Neural cell (in vitro differentiated cells): ENCODE results near the gene TOX2. TPM values are rescaled to one million over a fixed set of nuclear protein-coding genes. Genes with fewer than 3 reads are reported as not detected.

Experiments
- H2AFZ ChIP-seq: fragments of 200-600, 300-800 bp; sonication (generic), shearing (Covaris generic); 2 replicates; pipeline ENCODE4 v1.6.0; 2014; ENCODE audit warnings: low read depth, mild to moderate bottlenecking, antibody characterized with exemption, low read length, moderate library complexity
- H3F3A ChIP-seq: fragments of 200-600 bp; shearing (Covaris generic); 2 replicates; pipeline ENCODE4 v1.6.1; 2016; ENCODE audit warnings: mild to moderate bottlenecking, moderate library complexity, mixed read lengths, antibody characterized with exemption, low read length; ENCODE audit not compliant: insufficient read depth, poor library complexity, severe bottlenecking
- H3K27ac ChIP-seq: fragments of 200-600, 300-800 bp; sonication (generic), shearing (Covaris generic); 2 replicates; pipeline ENCODE4 v1.5.1; 2014; ENCODE audit warnings: mild to moderate bottlenecking, low read length, moderate library complexity
- H3K27me3 ChIP-seq: fragments of 300-800, 200-600 bp; sonication (generic), shearing (Covaris generic); 2 replicates; pipeline ENCODE4 v1.6.0; 2014; ENCODE audit warnings: mild to moderate bottlenecking, low read depth, low read length, moderate library complexity; ENCODE audit not compliant: insufficient read depth
- H3K36me3 ChIP-seq: fragments of 300-800, 200-600 bp; sonication (generic), shearing (Covaris generic); 2 replicates; pipeline ENCODE4 v1.5.1; 2014; ENCODE audit warnings: mild to moderate bottlenecking, antibody characterized with exemption, low read length, moderate library complexity; ENCODE audit not compliant: insufficient read depth
- H3K4me2 ChIP-seq: fragments of 300-800, 200-600 bp; sonication (generic), shearing (Covaris generic); 2 replicates; pipeline ENCODE4 v1.6.0; 2014; ENCODE audit warnings: mild to moderate bottlenecking, low read length
- H3K4me3 ChIP-seq: fragments of 300-800, 200-600 bp; sonication (generic), shearing (Covaris generic); 2 replicates; pipeline ENCODE4 v1.5.1; 2014; ENCODE audit warnings: mild to moderate bottlenecking, low read length, moderate library complexity
- H3K79me2 ChIP-seq: fragments of 200-600 bp; shearing (Covaris generic); replicated peaks from 2 replicates; pipeline ENCODE4 v1.6.0; 2014; ENCODE audit warnings: mild to moderate bottlenecking, low read length, moderate library complexity; ENCODE audit not compliant: insufficient read depth
- H3K9ac ChIP-seq: fragments of 300-800, 200-600 bp; sonication (generic), shearing (Covaris generic); 2 replicates; pipeline ENCODE4 v1.6.1; 2016; ENCODE audit warnings: mild to moderate bottlenecking, low read length, mixed read lengths
- H3K9me2 ChIP-seq: fragments of 200-600 bp; shearing (Covaris generic); 2 replicates; pipeline ENCODE4 v1.6.1; 2016; ENCODE audit warnings: mild to moderate bottlenecking, low read length, mixed read lengths; ENCODE audit not compliant: insufficient read depth
- H3K9me3 ChIP-seq: fragments of 200-600, 300-800 bp; sonication (generic), shearing (Covaris generic); 2 replicates; pipeline ENCODE4 v1.6.1; 2016; ENCODE audit warnings: mild to moderate bottlenecking, mixed run types, low read length, moderate library complexity, mixed read lengths
- H4K20me1 ChIP-seq: fragments of 200-600 bp; shearing (Covaris generic); 2 replicates; pipeline ENCODE4 v1.6.1; 2016; ENCODE audit warnings: mild to moderate bottlenecking, mixed run types; ENCODE audit not compliant: insufficient read depth
- CTCF ChIP-seq: fragments of 450-650 bp; IDR thresholded peaks from 2 replicates; pipeline ENCODE4 v1.5.1; 2014; ENCODE audit warnings: antibody characterized with exemption, mild to moderate bottlenecking, moderate library complexity; ENCODE audit not compliant: poor library complexity, severe bottlenecking
- EP300 ChIP-seq: fragments of 450-650 bp; conservative IDR thresholded peaks from 2 replicates; pipeline ENCODE4 v1.6.1; 2014; ENCODE audit warnings: antibody characterized with exemption, mild to moderate bottlenecking, moderate library complexity; ENCODE audit not compliant: poor library complexity, severe bottlenecking
- EZH2 ChIP-seq: fragments of 200-600, 300-800 bp; shearing (Covaris generic), sonication (generic); IDR thresholded peaks from 2 replicates; pipeline ENCODE4 v1.6.1; 2014; ENCODE audit warnings: antibody characterized with exemption, low read length, borderline replicate concordance, mild to moderate bottlenecking; ENCODE audit not compliant: insufficient read depth, poor library complexity, severe bottlenecking
- MXI1 ChIP-seq: fragments of 450-650 bp; conservative IDR thresholded peaks from 2 replicates; pipeline ENCODE4 v1.6.1; 2014; ENCODE audit warnings: antibody characterized with exemption, mild to moderate bottlenecking; ENCODE audit not compliant: poor library complexity, severe bottlenecking
- POLR2AphosphoS5 ChIP-seq: IDR thresholded peaks from 2 replicates; pipeline ENCODE4 v1.6.1; 2012
- RAD21 ChIP-seq: fragments of 450-650 bp; conservative IDR thresholded peaks from 2 replicates; pipeline ENCODE4 v1.6.1; 2014; ENCODE audit warnings: antibody characterized with exemption, mild to moderate bottlenecking, moderate library complexity
- REST ChIP-seq: IDR thresholded peaks from 2 replicates; pipeline ENCODE4 v1.6.1; 2012; ENCODE audit warnings: borderline replicate concordance
- SMC3 ChIP-seq: fragments of 450-650 bp; conservative IDR thresholded peaks from 2 replicates; pipeline ENCODE4 v1.6.1; 2014; ENCODE audit warnings: antibody characterized with exemption, mild to moderate bottlenecking, moderate library complexity; ENCODE audit not compliant: poor library complexity
- TAF1 ChIP-seq: IDR thresholded peaks from 2 replicates; pipeline ENCODE4 v1.6.1; 2012; ENCODE audit warnings: low read depth
- polyA plus RNA-seq: library from polyadenylated mRNA; depleted of rRNA; stranded (reverse); fragments of >200 nt; gene quantifications from 2 replicates; pipeline ENCODE4 v1.2.3, GENCODE V29; 2014

TOX2 gene
- polyA plus RNA-seq, 1 donor from 2014 or later, result 0.89 TPM

GRCh38 chr20:44110816-44111568 lies 196.3 kb downstream of the TOX2 start:
- Histone ChIP-seq H3F3A (no peaks in the 10 kb centered on the region), H3K9ac (no peak overlapping the region), H3K9me2 (no peaks in the 10 kb centered on the region), H3K27me3 (no peaks in the 10 kb centered on the region), H2AFZ (no peak overlapping the region), H3K79me2 (no peaks in the 10 kb centered on the region), H3K9me3 (peaks cover 4% of the 10 kb centered on the region), H3K4me3 (no peak overlapping the region), H3K27ac (no peak overlapping the region), H3K36me3 (no peaks in the 10 kb centered on the region), H3K4me2 (no peak overlapping the region), H4K20me1 (no peaks in the 10 kb centered on the region)
- TF ChIP-seq CTCF (no peak), EP300 (no peak), REST (no peak), RAD21 (no peak), SMC3 (no peak), TAF1 (no peak), MXI1 (no peak), EZH2 (no peak), POLR2AphosphoS5 (no peak)

- Histone ChIP-seq H3K4me2 (no peak overlapping the region), H4K20me1 (no peaks in the 10 kb centered on the region)
These were observed 197.2 kb downstream of the TOX2 start for GRCh38 chr20:44111712-44112335.

More at GRCh38 chr20:44111712-44112335, 197.2 kb downstream of the TOX2 start:
- H3K27ac ChIP-seq, result no peak overlapping the region
- H3K79me2 ChIP-seq, result no peaks in the 10 kb centered on the region
- TF ChIP-seq EZH2, result no peak
- no peak for TF ChIP-seq EP300
- TF ChIP-seq RAD21, result no peak
- TF ChIP-seq CTCF, result no peak
- TF ChIP-seq MXI1, result no peak
- no peak for TF ChIP-seq TAF1
- TF ChIP-seq SMC3, result no peak
- no peak for TF ChIP-seq REST
- TF ChIP-seq POLR2AphosphoS5, result no peak
- no peaks in the 10 kb centered on the region for H3K9me2 ChIP-seq
- no peak overlapping the region for H3K9ac ChIP-seq
- H3K4me3 ChIP-seq, result no peak overlapping the region
- H3F3A ChIP-seq, result no peaks in the 10 kb centered on the region
- no peaks in the 10 kb centered on the region for H3K27me3 ChIP-seq
- H3K9me3 ChIP-seq, result peaks cover 4% of the 10 kb centered on the region
- no peaks in the 10 kb centered on the region for H3K36me3 ChIP-seq
- H2AFZ ChIP-seq, result no peak overlapping the region
